ENCODE results near the gene LDLRAD1.
"Not testable (repeated sequence)": the region's sequence is repeated elsewhere in the genome, so short reads cannot be mapped to it uniquely, and the experiment has no call there.

LDLRAD1 gene

GRCh38 chr1:54017979-54018378 lies at the start of gene LDLRAD1:
TSS of gene LDLRAD1 (minus strand) at chr1:54018186. CDS start at chr1:54018112, 74 bp downstream.
- DNase-seq, result no peak

GRCh38 chr1:54064299-54064698 lies 46.3 kb upstream of the LDLRAD1 start:
- no peak for DNase-seq

- DNase-seq, result peak; percentile 10
These were observed 36.4 kb upstream of the LDLRAD1 start for GRCh38 chr1:54054438-54054749.

GRCh38 chr1:54053745-54054437 lies 35.9 kb upstream of the LDLRAD1 start:
- DNase-seq, result peak; percentile 27

- DNase-seq, result peak; percentile 98
These were observed 35.2 kb upstream of the LDLRAD1 start, which contains the start of the genes TCEANC2 and TMEM59 for GRCh38 chr1:54052934-54053744. TSS of gene TCEANC2 (plus strand) at chr1:54053608. CDS start at chr1:54054423, 815 bp downstream. TSS of gene TMEM59 (minus strand) at chr1:54053204. CDS start at chr1:54053188, 16 bp downstream.

DNA sequence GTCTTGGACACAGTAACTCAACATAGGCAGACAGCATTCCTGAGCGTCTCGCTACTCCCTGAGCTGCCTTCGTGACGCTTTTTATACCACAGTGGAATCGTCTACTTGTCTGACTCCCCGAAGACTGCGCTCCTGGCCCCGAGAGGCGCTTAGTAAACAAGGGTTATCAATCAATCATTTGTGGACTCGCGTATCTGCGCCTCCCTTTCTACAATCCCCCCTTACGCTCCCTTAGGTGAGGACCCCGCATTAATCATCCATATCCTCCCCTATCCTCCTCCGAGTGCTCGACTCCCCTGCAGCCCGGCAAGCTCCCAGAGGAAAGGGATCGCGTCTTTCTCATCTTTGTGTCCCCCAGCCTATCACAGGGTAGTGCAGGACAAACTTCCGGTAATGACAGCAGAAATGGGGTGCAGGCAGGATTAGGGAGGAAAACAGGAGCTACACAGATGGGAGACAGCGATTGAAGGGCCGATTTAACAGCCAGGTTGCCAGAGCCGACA lies 34.5 kb upstream of the LDLRAD1 start:
- peak; percentile 51 for DNase-seq

- peak; percentile 9 for DNase-seq
These were observed 34.0 kb upstream of the LDLRAD1 start for GRCh38 chr1:54051933-54052430.

DNA sequence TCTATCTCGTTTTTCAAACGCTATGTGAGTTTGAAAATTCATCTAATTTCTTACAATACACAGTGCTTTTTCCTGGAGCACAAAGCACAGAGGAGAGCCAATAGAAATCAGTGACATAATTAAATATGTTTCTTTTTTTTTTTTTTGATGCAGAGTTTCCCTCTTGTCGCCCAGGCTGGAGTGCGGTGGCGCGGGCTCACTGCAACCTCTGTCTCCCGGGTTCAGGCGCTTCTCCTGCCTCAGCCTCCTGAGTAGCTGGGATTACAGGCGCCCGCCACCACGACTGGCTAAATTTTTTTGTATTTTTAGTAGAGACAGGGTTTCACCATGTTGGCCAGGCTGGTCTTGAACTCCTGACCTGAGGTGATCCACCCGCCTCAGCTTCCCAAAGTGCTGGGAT lies 32.4 kb upstream of the LDLRAD1 start:
- not testable (repeated sequence) for DNase-seq

DNA sequence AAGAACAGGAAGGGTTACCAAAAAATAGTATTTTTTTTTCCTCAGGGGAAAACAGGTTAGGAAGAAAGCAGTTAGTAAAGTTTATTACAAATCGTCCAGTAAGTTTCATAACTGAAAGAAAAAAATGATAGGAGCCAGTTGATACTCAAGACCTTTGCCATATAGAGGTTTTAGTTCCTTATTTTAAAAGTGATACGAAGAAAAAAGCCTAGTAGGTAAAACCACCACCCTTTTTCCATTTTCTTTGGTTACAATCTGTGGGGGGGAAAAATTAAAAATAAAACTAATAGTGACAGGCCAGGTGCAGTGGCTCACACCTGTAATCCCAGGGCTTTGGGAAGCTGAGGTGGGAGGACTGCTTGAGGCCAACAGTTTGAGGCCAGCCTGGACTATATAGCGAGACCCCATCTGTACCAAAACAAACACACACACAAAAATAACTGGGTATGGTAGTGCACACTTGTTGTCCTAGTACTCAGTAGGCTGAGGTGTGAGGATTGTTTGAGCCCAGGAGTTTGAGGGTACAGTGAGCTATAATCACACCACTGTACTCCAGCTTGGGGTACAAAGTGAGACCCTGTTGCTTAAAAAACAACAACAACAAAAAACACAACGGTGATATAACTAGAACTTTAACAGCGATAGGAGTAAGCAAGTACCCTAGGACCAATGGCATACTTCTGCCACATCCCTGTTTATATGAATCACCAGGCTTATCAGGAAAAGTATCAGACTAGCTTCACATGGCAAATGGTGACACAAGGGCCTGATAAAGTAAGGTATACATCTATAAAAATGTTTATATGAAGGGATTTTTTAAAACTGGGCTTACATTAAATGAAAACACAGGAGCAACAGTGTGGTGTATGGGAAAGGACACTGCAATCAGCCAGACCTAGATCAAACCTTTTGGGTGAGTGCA lies 29.7 kb upstream of the LDLRAD1 start:
- no peak for DNase-seq

- DNase-seq, result no peak
These were observed 28.8 kb upstream of the LDLRAD1 start for GRCh38 chr1:54046671-54047383.

GRCh38 chr1:54045496-54045895 lies 27.5 kb upstream of the LDLRAD1 start:
- no peak for DNase-seq

- no peak for DNase-seq
These were observed 23.8 kb upstream of the LDLRAD1 start for GRCh38 chr1:54041806-54042205.

DNA sequence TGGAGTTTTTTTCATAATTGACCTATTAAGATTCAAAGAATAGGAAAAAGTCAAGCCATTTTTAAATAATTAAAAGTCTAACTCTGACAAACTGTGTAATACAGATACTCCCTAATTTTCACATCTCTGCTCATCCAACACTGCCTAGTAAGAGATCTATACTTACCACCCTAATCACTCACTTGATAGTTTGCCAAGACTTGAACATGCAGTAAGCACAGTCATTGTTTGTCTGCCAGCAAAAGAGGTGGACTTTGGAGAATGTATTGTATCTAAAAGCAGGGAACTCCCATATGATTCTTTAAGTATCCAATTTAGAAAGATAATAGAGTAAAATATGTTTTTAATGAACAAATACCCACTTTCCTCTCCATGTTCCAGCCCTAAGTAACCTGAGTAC lies 19.5 kb upstream of the LDLRAD1 start:
- no peak for DNase-seq

DNA sequence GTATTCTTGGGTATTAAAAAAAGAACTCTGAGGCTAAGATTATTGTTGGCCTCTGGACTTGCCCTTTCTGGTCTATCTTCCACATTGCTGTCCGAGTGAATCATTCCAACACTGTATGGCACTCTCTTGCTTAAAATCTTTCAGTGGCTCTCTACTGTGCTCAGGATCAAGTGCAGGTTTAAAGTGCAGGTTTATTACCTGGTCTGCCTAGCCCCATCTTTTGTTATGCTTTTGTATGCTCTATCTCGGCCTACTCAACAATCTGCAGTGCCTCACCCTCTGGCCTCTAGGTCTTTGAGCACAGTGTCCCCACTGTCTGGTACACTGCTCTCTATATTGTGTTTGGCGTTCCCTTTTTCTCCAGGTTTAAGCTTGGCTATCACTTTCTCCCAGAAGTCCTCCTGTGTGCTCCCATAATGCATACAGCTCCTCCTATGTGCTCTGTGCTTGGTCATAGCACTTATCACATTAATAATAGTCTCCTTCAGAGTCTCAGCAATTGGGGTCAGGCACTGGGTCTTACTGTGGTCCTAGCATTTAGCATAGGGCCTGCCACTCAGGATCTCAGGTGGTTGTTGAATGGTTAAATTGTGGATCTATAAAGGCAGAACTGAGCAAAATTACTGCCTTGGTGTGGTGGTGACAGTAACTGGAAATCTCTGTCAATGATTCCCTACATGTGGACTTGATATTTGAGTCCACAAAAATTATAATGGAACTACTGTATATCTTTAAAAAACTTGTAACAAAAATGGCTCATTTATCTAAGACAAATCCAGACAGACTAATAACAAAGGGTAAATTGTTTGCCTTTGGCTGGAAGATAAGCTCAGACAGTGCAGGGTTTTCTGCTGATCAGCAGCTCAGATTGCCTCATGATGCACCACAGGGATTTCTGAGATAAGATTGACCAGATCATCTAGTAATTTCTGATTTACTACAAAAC lies 10.6 kb upstream of the LDLRAD1 start:
- DNase-seq, result no peak

- DNase-seq, result no peak
These were observed 9.9 kb upstream of the LDLRAD1 start for GRCh38 chr1:54027848-54028247.

GRCh38 chr1:54024811-54025210 lies 6.8 kb upstream of the LDLRAD1 start:
- DNase-seq, result not testable (repeated sequence)

GRCh38 chr1:54024358-54024757 lies 6.4 kb upstream of the LDLRAD1 start:
- no peak for DNase-seq

DNA sequence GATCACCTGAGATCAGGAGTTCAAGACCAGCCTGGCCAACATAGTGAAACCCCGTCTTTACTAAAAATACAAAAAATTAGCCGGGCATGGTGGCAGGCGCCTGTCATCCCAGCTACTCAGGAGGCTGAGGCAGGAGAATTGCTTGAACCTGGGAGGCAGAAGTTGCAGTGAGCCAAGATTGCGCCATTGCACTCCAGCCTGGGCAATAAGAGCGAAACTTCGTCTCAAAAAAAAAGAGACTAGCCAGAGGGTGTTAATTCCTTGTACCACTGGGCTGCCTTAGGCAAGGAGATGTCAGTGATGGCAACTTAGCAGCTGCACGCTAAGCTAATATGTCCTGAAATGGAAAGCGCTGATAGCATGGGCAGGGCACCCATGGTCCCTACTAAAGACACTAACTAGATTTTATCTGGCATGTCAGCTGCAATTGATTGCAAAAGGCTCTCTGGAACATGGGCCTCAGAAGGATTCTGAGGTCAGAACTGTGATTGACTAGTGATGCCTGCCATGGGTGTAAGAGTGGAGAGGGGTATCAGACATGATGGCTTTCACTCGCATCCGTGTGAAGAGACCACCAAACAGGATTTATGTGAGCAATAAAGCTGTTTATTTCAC lies 1.7 kb upstream of the LDLRAD1 start:
- DNase-seq, result not testable (repeated sequence)

DNA sequence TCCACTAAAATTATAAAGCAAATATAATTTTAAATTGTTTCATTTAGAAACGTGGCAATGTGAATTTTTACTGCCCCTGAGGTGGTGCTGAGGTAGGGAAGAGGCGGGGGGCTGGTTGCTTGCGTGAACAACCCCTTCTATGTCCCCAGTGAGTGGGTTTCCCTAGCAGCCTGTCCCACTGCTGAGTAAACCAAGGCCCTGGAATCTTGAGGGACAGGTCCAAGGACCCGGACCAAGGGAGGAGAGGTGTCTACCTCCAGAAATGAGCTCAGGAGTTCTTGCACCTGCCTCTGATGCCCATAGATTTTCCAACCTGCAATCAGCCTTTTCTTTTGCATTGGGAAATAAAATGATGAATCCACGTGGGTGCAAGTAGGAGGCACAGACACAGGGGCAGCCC lies 649 bp upstream of the LDLRAD1 start:
- DNase-seq, result no peak

Data from CD4-positive, alpha-beta T cell treated with Interleukin-21 for 1 hour (primary cell).